Stomach (tissue), 9 donors: ENCODE data around the gene TMEM51. TPM values are rescaled to one million over a fixed set of nuclear protein-coding genes. Genes with fewer than 3 reads are reported as not detected.

Experiments used
- DNase-seq, 2 donors: peaks; one replicate each; pipeline versions ENCODE4 v3.0.0 to v3.0.0-alpha.2; 2013 to 2019
- H3K27ac ChIP-seq, 5 donors: fragments of 200-600 bp in 4 of 5; sonication (generic) in 4 of 5; one replicate each; pipeline ENCODE4 v1.5.1; 2013 to 2019; ENCODE audit warnings: mild to moderate bottlenecking in 1 of 5, moderate library complexity in 1 of 5
- H3K27me3 ChIP-seq, 3 donors: fragments of 200-600 bp; sonication (generic); one replicate each; pipeline ENCODE4 v1.5.1; 2017 to 2019; ENCODE audit warnings: mixed run types in 1 of 3
- H3K36me3 ChIP-seq, 4 donors: fragments of 200-600 bp; sonication (generic); 1 replicate in 3 of 4; 2 replicates in 1 of 4; pipeline ENCODE4 v1.5.1; 2016 to 2019
- H3K4me1 ChIP-seq, 4 donors: fragments of 200-600 bp; sonication (generic); one replicate each; pipeline ENCODE4 v1.5.1; 2016 to 2019
- H3K4me3 ChIP-seq, 4 donors: fragments of 200-600 bp; sonication (generic) in 3 of 4; one replicate each; pipeline ENCODE4 v1.5.1; 2016 to 2019; ENCODE audit warnings: mild to moderate bottlenecking in 1 of 4
- H3K9me3 ChIP-seq, 4 donors: fragments of 200-600 bp; sonication (generic); one replicate each; pipeline ENCODE4 v1.5.1; 2016 to 2019
- EP300 ChIP-seq: sonication (generic); formaldehyde crosslinking; IDR thresholded peaks from one replicate; pipeline ENCODE4 v1.6.1; 2017; ENCODE audit warnings: antibody characterized with exemption
- POLR2A ChIP-seq, 4 donors: fragments of 450-650 bp; IDR thresholded peaks; one replicate each; pipeline ENCODE4 v1.6.1; 2016; ENCODE audit warnings: antibody characterized with exemption in 4 of 4, control low read depth in 2 of 4, mild to moderate bottlenecking in 1 of 4, moderate library complexity in 1 of 4
- POLR2AphosphoS5 ChIP-seq, 3 donors: sonication (generic); formaldehyde crosslinking; IDR thresholded peaks; one replicate each; pipeline ENCODE4 v1.6.1; 2016; ENCODE audit warnings: antibody characterized with exemption in 3 of 3
- WGBS, 5 donors: extraction: QIAGEN DNeasy Blood & Tissue Kit in 3 of 5; methylation state at CpG; one replicate each; pipeline versions ENCODE4 v1.1.5 to v1.1.7; 2013 to 2018; 5-methylcytosine and 5-hydroxymethylcytosine counted together
- intact Hi-C: fragments of 100-400 bp; cut with DNase I; formaldehyde crosslinking; loops from one replicate; pipeline ENCODE4 v1.15.1; 2023; ENCODE audit warnings: low total_unique reads
- polyA plus RNA-seq, 3 donors: library from polyadenylated mRNA; stranded (reverse); fragments of 200-250 nt; gene quantifications; one replicate each; pipeline ENCODE4 v1.2.3, GENCODE V29; 2013
- total RNA-seq, 5 donors: library from RNA; depleted of rRNA; stranded (reverse); fragments of >200 nt; gene quantifications; one replicate each; pipeline versions ENCODE4 v1.1.0 to v1.2.3, GENCODE V29; 2014 to 2016
- TF ChIP-seq, protein P1 (sequence below), 7 experiments: fragments of 450-650 bp in 4 of 7; fragments of 200-600 bp in 3 of 7; sonication (generic) in 3 of 7; IDR thresholded peaks; one replicate each; pipeline ENCODE4 v1.5.1; 2016 to 2019; ENCODE audit warnings: antibody characterized with exemption in 7 of 7, control low read depth in 2 of 7, mild to moderate bottlenecking in 1 of 7
- donor health status: healthy with polysubstance abuse.
- donor health status: Bipolar disorder and iron deficiency.
- donor health status: healthy.

TMEM51 gene
- total and polyA plus RNA-seq, 8 donors = 1.2 to 32.2 (median 15.1) TPM

DNA sequence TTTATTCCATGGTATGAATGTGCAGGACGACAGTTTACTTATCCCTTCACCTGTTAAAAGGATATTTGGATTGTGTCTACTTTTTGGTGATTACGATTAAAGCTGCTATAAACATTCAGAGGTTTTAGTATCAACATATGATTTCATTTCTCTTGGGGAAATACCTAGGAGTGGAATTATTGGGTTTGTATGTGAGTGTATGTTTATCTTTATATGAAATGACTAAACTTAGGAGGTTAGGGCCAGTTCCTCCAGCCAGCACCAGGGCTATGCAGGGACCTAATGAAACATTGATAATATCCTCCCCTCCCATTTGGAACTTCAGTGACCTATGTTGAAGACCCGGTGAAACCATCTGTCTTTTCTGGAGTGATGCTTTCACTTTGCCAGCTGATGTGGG lies 13.8 kb downstream of the TMEM51 start:
- Histone ChIP-seq H3K27ac (peak overlapping the region in 4 of 5 donors; percentile 23 to 74 (median 46)), H3K36me3 (no peaks in the 10 kb centered on the region), H3K4me1 (peaks cover 33 to 81% (median 55%) of the 10 kb centered on the region in 4 donors), H3K4me3 (no peak overlapping the region), H3K9me3 (no peaks in the 10 kb centered on the region), H3K27me3 (no peaks in the 10 kb centered on the region)
- 14 to 36% (median 31%) methylated on average over 3 of the region's 3 CpGs for WGBS, 5 donors
- intact Hi-C loops = no loop called here
- TF ChIP-seq POLR2A (IDR thresholded peaks at IDR 0.05) (no peak), POLR2AphosphoS5 (IDR thresholded peaks at IDR 0.05) (no peak), EP300 (no peak)
- TF ChIP-seq, protein P1, sequence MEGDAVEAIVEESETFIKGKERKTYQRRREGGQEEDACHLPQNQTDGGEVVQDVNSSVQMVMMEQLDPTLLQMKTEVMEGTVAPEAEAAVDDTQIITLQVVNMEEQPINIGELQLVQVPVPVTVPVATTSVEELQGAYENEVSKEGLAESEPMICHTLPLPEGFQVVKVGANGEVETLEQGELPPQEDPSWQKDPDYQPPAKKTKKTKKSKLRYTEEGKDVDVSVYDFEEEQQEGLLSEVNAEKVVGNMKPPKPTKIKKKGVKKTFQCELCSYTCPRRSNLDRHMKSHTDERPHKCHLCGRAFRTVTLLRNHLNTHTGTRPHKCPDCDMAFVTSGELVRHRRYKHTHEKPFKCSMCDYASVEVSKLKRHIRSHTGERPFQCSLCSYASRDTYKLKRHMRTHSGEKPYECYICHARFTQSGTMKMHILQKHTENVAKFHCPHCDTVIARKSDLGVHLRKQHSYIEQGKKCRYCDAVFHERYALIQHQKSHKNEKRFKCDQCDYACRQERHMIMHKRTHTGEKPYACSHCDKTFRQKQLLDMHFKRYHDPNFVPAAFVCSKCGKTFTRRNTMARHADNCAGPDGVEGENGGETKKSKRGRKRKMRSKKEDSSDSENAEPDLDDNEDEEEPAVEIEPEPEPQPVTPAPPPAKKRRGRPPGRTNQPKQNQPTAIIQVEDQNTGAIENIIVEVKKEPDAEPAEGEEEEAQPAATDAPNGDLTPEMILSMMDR (IDR thresholded peaks at IDR 0.05) = no peak
- no peak for DNase-seq

DNA sequence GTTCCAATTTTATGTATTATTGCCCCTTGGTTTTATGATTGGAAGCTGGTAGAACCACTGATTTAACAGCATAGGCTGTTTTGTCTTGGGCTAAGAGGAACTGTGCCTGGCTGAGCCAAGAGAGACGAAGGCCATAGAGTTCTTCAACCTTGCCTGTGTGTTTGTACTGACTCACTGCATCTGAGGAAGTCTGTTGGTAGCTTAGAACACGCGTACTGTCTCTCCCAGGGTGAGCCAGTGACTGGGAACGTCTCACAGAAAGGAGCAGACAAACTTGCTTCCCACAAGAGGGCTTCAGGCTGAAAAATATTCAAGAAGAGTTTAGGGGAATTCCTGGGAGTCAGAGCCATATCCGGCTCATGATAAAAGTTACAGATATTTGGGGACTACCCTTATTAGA lies 14.9 kb downstream of the TMEM51 start:
- 14 to 32% (median 26%) methylated on average over 5 of the region's 5 CpGs for WGBS, 5 donors
- Histone ChIP-seq H3K4me1 (peaks cover 43 to 82% (median 62%) of the 10 kb centered on the region in 4 donors), H3K27ac (peak overlapping the region; percentile 46 to 74 (median 70)), H3K4me3 (no peak overlapping the region), H3K27me3 (no peaks in the 10 kb centered on the region), H3K36me3 (no peaks in the 10 kb centered on the region), H3K9me3 (no peaks in the 10 kb centered on the region)
- intact Hi-C loops = no loop called here
- peak in 1 of 3 donors; percentile 67 for TF ChIP-seq POLR2AphosphoS5 (IDR thresholded peaks at IDR 0.05)
- no peak for TF ChIP-seq EP300
- no peak for DNase-seq

DNA sequence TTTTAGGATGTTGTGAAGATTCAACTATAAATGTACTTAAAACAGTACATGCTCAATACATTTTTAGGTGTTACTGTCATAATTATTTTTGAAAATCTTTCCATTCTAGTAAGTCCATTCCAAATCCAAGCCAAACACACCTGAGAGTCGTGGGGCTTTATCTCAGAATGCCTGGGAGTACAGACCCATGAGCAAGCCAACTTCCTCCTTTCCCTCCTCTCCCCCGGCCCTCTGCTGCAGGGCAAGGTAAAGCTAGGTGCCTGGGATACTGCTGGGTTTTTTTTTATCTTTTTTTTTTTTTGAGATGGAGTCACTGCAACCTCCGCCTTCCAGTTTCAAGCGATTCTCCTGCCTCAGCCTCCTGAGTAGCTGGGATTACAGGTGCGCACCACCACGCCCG lies 16.5 kb downstream of the TMEM51 start:
- H3K4me1 ChIP-seq = peaks cover 55 to 95% (median 77%) of the 10 kb centered on the region in 4 donors
- peak in 1 of 2 donors; percentile 58 for DNase-seq
- H3K27ac ChIP-seq = peak overlapping the region; percentile 34 to 74 (median 70)
- no peak overlapping the region for H3K4me3 ChIP-seq
- 57 to 71% (median 67%) methylated on average over 7 of the region's 7 CpGs for WGBS, 5 donors
- no peaks in the 10 kb centered on the region for H3K27me3 ChIP-seq
- no peaks in the 10 kb centered on the region for H3K9me3 ChIP-seq
- no peaks in the 10 kb centered on the region for H3K36me3 ChIP-seq
- intact Hi-C loops = no loop called here
- no peak for TF ChIP-seq EP300
- no peak for TF ChIP-seq POLR2A (IDR thresholded peaks at IDR 0.05)
- peak in 1 of 3 donors; percentile 24 for TF ChIP-seq POLR2AphosphoS5 (IDR thresholded peaks at IDR 0.05)
- TF ChIP-seq, protein P1 (IDR thresholded peaks at IDR 0.05) = no peak

DNA sequence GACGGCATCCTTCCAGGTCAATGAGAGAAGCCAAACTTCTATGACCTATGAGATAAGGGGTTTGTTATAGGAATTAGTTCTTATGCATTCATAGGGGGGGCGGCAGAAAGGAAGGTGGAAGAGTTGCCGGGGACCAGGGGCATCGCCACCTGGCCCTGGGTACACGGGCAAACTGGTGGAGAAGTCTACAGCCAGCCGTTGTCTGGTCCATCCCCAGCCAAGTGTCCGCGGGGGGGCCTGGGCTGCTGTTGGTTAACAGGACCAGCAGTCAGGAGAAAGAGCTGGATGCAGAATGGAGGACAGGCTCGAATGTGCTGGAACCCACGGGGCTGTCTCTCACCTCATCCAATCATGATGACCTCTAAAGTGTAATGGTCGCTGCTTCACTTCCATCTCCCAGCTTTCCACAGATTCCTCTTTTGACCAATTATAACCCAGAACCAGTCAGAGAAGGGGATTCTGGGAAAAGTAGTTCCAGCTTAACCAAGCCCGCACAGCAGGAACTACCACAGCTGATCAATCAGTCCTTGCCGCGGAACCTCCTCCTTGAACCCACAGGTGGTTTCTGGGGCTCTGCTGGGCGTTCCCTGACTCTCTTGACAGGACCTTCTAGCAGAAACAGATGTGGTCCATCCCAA lies 17.8 kb downstream of the TMEM51 start:
- no peak for DNase-seq
- TF ChIP-seq POLR2AphosphoS5 (IDR thresholded peaks at IDR 0.05) = no peak
- TF ChIP-seq EP300 = no peak
- TF ChIP-seq, protein P1 (IDR thresholded peaks at IDR 0.05) = no peak
- TF ChIP-seq POLR2A (IDR thresholded peaks at IDR 0.05) = no peak
- WGBS, 5 donors = 59 to 75% (median 71%) methylated on average over 11 to 15 of the region's 15 CpGs
- H3K27ac ChIP-seq = peak overlapping the region; percentile 55 to 74 (median 62)
- peaks cover 61 to 92% (median 79%) of the 10 kb centered on the region in 4 donors for H3K4me1 ChIP-seq
- no peak overlapping the region for H3K4me3 ChIP-seq
- no peaks in the 10 kb centered on the region for H3K27me3 ChIP-seq
- no peaks in the 10 kb centered on the region for H3K9me3 ChIP-seq
- intact Hi-C loops = no loop called here
- H3K36me3 ChIP-seq = no peaks in the 10 kb centered on the region
